GM23338 (cell line): ENCODE measurements around the gene AK9. TPM values are rescaled to one million over a fixed set of nuclear protein-coding genes. Genes with fewer than 3 reads are reported as not detected.

Source experiments
- ATAC-seq: fragments of 200-7000 bp; cut with Tn5 transposase; 3 replicates; pipeline ENCODE4 v1.9.1; 2020
- DNase-seq: peaks from one replicate; pipeline ENCODE4 v3.0.0-alpha.2; 2015; ENCODE audit warnings: low spot score
- H2AFZ ChIP-seq: fragments of 200-600 bp; sonication (generic); 2 replicates; pipeline ENCODE4 v1.8.0; 2016; ENCODE audit warnings: antibody characterized with exemption, mild to moderate bottlenecking, moderate library complexity
- H3F3A ChIP-seq: fragments of 200-600 bp; sonication (generic); replicated peaks from 2 replicates; pipeline ENCODE4 v1.8.0; 2017; ENCODE audit warnings: antibody characterized with exemption, mixed run types, low read depth
- H3K27ac ChIP-seq: fragments of 200-600 bp; sonication (generic); 2 replicates; pipeline ENCODE4 v1.6.1; 2016; ENCODE audit warnings: low read depth
- H3K27me3 ChIP-seq: fragments of 200-600 bp; sonication (generic); 2 replicates; pipeline ENCODE4 v1.8.0; 2016; ENCODE audit warnings: mild to moderate bottlenecking, mixed run types, moderate library complexity; ENCODE audit not compliant: insufficient read depth
- H3K36me3 ChIP-seq: fragments of 200-600 bp; sonication (generic); 2 replicates; pipeline ENCODE4 v1.8.0; 2016; ENCODE audit warnings: mild to moderate bottlenecking; ENCODE audit not compliant: insufficient read depth
- H3K4me1 ChIP-seq: fragments of 200-600 bp; sonication (generic); 2 replicates; pipeline ENCODE4 v1.8.0; 2016; ENCODE audit warnings: mild to moderate bottlenecking, moderate library complexity; ENCODE audit not compliant: insufficient read depth
- H3K4me2 ChIP-seq: fragments of 200-600 bp; sonication (generic); 2 replicates; pipeline ENCODE4 v1.7.1; 2017; ENCODE audit warnings: mixed run types
- H3K4me3 ChIP-seq: fragments of 200-600 bp; sonication (generic); 2 replicates; pipeline ENCODE4 v1.6.1; 2016; ENCODE audit warnings: mixed run types
- H3K79me2 ChIP-seq: fragments of 200-600 bp; sonication (generic); replicated peaks from 2 replicates; pipeline ENCODE4 v1.8.0; 2017; ENCODE audit warnings: mild to moderate bottlenecking; ENCODE audit not compliant: insufficient read depth
- H3K9me2 ChIP-seq: fragments of 200-600 bp; sonication (generic); 2 replicates; pipeline ENCODE4 v1.8.0; 2017; ENCODE audit not compliant: insufficient read depth
- H4K20me1 ChIP-seq: fragments of 200-600 bp; sonication (generic); replicated peaks from 2 replicates; pipeline ENCODE4 v1.8.0; 2017; ENCODE audit warnings: mild to moderate bottlenecking; ENCODE audit not compliant: insufficient read depth
- H3K27ac Mint-ChIP-seq: 2 replicates; pipeline ENCODE4 v1.8.0; 2020; ENCODE audit warnings: inconsistent platforms, mild to moderate bottlenecking, moderate library complexity, mixed read lengths
- H3K27me3 Mint-ChIP-seq: 3 replicates; pipeline ENCODE4 v1.8.0; 2022; ENCODE audit warnings: low read depth, mild to moderate bottlenecking, moderate library complexity, mixed read lengths, inconsistent platforms; ENCODE audit not compliant: insufficient read depth, poor library complexity
- H3K36me3 Mint-ChIP-seq: 3 replicates; pipeline ENCODE4 v1.8.0; 2021; ENCODE audit warnings: low read depth, mild to moderate bottlenecking, inconsistent platforms, moderate library complexity, mixed read lengths
- H3K4me1 Mint-ChIP-seq: 3 replicates; pipeline ENCODE4 v1.8.0; 2020; ENCODE audit warnings: mild to moderate bottlenecking, inconsistent platforms, mixed read lengths
- H3K4me3 Mint-ChIP-seq: 3 replicates; pipeline ENCODE4 v1.8.0; 2021; ENCODE audit warnings: moderate library complexity, mild to moderate bottlenecking, inconsistent platforms, mixed read lengths
- H3K9me3 Mint-ChIP-seq: 3 replicates; pipeline ENCODE4 v1.8.0; 2020; ENCODE audit warnings: moderate library complexity, mild to moderate bottlenecking, inconsistent platforms, mixed read lengths
- CREB1 ChIP-seq: fragments of 250-450 bp; sonication (Bioruptor Pico); IDR thresholded peaks from 2 replicates; pipeline ENCODE4 v1.5.0; 2020; ENCODE audit warnings: low read depth, mild to moderate bottlenecking, moderate library complexity
- JUNB ChIP-seq: IDR thresholded peaks from one replicate; pipeline ENCODE4 v1.6.1; 2016; ENCODE audit warnings: antibody characterized with exemption; ENCODE audit not compliant: unreplicated experiment
- NANOG ChIP-seq: IDR thresholded peaks from 2 replicates; pipeline ENCODE4 v1.6.1; 2016; ENCODE audit warnings: antibody characterized with exemption, borderline replicate concordance
- STAT1 ChIP-seq: IDR thresholded peaks from one replicate; pipeline ENCODE4 v1.6.1; 2016; ENCODE audit warnings: antibody characterized with exemption; ENCODE audit not compliant: unreplicated experiment
- ZNF114 ChIP-seq: fragments of 250-450 bp; sonication (Bioruptor Pico); IDR thresholded peaks from 2 replicates; pipeline ENCODE4 v1.5.0; 2020; ENCODE audit warnings: mild to moderate bottlenecking, moderate library complexity
- polyA plus RNA-seq: library from polyadenylated mRNA; unstranded; fragments of >200 nt; fragmentation: Nextera tagmentation; extraction: Ambion mirVana; gene quantifications from 2 replicates; pipeline ENCODE4 v1.2.1, GENCODE V29; 2016
- total RNA-seq: library from RNA; depleted of rRNA; stranded (reverse); fragments of >200 nt; shearing (Covaris generic); gene quantifications from 2 replicates; pipeline ENCODE4 v1.2.3, GENCODE V29; 2014
- TF ChIP-seq, protein P1 (sequence below), 2 experiments: fragments of 200-600 bp in 1 of 2; sonication (generic) in 1 of 2; conservative IDR thresholded peaks; 2 replicates each; pipeline versions ENCODE4 v1.5.1 to v1.6.1; 2016 to 2017; ENCODE audit warnings: antibody characterized with exemption in 2 of 2, low read depth in 2 of 2, mild to moderate bottlenecking in 2 of 2, moderate library complexity in 1 of 2
- TF ChIP-seq, protein P2 (sequence below): IDR thresholded peaks from 2 replicates; pipeline ENCODE4 v1.6.1; 2016; ENCODE audit warnings: antibody characterized with exemption
- TF ChIP-seq, protein P3 (sequence below): IDR thresholded peaks from one replicate; pipeline ENCODE4 v1.6.1; 2018; ENCODE audit warnings: antibody characterized with exemption; ENCODE audit not compliant: unreplicated experiment
- TF ChIP-seq, protein P4 (sequence below): fragments of 250-450 bp; sonication (Bioruptor Pico); IDR thresholded peaks from 2 replicates; pipeline ENCODE4 v1.5.0; 2020; ENCODE audit warnings: mild to moderate bottlenecking, moderate library complexity

Gene AK9
- total and polyA plus RNA-seq, 2 experiments from 2014 or later: 2.0 to 6.4 TPM

DNA sequence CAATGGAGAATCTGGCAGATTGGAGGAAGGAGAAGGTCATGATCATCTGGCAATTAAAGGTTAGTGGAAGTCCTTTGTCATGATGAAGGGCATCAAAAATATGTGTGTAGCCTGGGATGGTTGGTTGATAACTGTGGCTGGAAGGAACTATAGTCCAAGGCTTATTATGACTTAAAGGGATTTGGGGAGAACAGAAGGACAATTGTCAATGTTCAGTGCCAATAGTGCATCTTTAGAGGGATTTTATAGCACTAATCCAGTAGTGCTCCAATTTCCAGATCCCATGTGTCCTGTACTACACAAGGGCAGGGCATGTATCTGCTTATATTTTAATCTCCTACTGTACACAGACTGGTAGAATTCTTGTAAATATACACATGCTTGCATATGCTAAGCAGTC is 203.0 kb downstream of the AK9 start (continued):
- TF ChIP-seq, protein P1, sequence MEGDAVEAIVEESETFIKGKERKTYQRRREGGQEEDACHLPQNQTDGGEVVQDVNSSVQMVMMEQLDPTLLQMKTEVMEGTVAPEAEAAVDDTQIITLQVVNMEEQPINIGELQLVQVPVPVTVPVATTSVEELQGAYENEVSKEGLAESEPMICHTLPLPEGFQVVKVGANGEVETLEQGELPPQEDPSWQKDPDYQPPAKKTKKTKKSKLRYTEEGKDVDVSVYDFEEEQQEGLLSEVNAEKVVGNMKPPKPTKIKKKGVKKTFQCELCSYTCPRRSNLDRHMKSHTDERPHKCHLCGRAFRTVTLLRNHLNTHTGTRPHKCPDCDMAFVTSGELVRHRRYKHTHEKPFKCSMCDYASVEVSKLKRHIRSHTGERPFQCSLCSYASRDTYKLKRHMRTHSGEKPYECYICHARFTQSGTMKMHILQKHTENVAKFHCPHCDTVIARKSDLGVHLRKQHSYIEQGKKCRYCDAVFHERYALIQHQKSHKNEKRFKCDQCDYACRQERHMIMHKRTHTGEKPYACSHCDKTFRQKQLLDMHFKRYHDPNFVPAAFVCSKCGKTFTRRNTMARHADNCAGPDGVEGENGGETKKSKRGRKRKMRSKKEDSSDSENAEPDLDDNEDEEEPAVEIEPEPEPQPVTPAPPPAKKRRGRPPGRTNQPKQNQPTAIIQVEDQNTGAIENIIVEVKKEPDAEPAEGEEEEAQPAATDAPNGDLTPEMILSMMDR (conservative IDR thresholded peaks at IDR 0.05; ENCODE audit: low read depth in 2 of 2): no peak
- TF ChIP-seq NANOG: no peak
- TF ChIP-seq STAT1: no peak
- no peak for TF ChIP-seq CREB1 (CRISPR knock-in tag)
- TF ChIP-seq ZNF114 (CRISPR knock-in tag): no peak
- no peak for TF ChIP-seq JUNB
- TF ChIP-seq, protein P2, sequence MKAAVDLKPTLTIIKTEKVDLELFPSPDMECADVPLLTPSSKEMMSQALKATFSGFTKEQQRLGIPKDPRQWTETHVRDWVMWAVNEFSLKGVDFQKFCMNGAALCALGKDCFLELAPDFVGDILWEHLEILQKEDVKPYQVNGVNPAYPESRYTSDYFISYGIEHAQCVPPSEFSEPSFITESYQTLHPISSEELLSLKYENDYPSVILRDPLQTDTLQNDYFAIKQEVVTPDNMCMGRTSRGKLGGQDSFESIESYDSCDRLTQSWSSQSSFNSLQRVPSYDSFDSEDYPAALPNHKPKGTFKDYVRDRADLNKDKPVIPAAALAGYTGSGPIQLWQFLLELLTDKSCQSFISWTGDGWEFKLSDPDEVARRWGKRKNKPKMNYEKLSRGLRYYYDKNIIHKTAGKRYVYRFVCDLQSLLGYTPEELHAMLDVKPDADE: no peak

DNA sequence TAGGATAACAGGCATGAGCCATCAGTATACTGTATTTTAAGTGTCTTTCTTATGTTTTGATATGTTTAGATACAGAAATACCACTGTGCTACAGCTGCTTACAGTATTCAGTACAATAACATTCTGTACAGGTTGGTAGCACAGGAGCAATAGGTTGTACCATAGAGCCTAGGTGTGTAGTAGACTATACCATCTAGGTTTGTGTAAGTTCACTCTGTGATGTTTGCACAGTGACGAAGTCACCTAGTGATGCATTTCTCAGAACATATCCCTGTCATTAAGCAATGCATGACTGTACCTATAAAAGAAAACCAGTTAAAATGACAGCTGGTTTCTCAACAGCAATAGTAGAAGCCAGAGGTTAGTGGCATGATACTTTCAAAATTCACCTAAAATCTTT is 204.9 kb downstream of the AK9 start:
- Histone ChIP-seq H3K9me2 (no peaks in the 10 kb centered on the region), H3K36me3 (peaks cover 10% of the 10 kb centered on the region; the same call in 1 of the 2 replicates), H3F3A (no peaks in the 10 kb centered on the region), H3K27ac (no peak overlapping the region), H2AFZ (no peak overlapping the region; the same call in 1 of the 2 replicates), H4K20me1 (peaks cover 6% of the 10 kb centered on the region), H3K4me3 (no peak overlapping the region), H3K4me2 (no peak overlapping the region), H3K27me3 (no peaks in the 10 kb centered on the region), H3K4me1 (peaks cover 30% of the 10 kb centered on the region), H3K79me2 (peaks cover 18% of the 10 kb centered on the region)
- peaks cover 36% of the 10 kb centered on the region for H3K4me1 Mint-ChIP-seq
- ATAC-seq: no peak
- H3K4me3 Mint-ChIP-seq: no peak overlapping the region
- no peak overlapping the region for H3K27ac Mint-ChIP-seq
- no peak for DNase-seq
- no peaks in the 10 kb centered on the region for H3K9me3 Mint-ChIP-seq
- TF ChIP-seq, protein P1 (conservative IDR thresholded peaks at IDR 0.05; ENCODE audit: low read depth in 2 of 2): no peak
- TF ChIP-seq, protein P2: no peak
- TF ChIP-seq, protein P3, sequence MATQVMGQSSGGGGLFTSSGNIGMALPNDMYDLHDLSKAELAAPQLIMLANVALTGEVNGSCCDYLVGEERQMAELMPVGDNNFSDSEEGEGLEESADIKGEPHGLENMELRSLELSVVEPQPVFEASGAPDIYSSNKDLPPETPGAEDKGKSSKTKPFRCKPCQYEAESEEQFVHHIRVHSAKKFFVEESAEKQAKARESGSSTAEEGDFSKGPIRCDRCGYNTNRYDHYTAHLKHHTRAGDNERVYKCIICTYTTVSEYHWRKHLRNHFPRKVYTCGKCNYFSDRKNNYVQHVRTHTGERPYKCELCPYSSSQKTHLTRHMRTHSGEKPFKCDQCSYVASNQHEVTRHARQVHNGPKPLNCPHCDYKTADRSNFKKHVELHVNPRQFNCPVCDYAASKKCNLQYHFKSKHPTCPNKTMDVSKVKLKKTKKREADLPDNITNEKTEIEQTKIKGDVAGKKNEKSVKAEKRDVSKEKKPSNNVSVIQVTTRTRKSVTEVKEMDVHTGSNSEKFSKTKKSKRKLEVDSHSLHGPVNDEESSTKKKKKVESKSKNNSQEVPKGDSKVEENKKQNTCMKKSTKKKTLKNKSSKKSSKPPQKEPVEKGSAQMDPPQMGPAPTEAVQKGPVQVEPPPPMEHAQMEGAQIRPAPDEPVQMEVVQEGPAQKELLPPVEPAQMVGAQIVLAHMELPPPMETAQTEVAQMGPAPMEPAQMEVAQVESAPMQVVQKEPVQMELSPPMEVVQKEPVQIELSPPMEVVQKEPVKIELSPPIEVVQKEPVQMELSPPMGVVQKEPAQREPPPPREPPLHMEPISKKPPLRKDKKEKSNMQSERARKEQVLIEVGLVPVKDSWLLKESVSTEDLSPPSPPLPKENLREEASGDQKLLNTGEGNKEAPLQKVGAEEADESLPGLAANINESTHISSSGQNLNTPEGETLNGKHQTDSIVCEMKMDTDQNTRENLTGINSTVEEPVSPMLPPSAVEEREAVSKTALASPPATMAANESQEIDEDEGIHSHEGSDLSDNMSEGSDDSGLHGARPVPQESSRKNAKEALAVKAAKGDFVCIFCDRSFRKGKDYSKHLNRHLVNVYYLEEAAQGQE: no peak
- TF ChIP-seq, protein P4, sequence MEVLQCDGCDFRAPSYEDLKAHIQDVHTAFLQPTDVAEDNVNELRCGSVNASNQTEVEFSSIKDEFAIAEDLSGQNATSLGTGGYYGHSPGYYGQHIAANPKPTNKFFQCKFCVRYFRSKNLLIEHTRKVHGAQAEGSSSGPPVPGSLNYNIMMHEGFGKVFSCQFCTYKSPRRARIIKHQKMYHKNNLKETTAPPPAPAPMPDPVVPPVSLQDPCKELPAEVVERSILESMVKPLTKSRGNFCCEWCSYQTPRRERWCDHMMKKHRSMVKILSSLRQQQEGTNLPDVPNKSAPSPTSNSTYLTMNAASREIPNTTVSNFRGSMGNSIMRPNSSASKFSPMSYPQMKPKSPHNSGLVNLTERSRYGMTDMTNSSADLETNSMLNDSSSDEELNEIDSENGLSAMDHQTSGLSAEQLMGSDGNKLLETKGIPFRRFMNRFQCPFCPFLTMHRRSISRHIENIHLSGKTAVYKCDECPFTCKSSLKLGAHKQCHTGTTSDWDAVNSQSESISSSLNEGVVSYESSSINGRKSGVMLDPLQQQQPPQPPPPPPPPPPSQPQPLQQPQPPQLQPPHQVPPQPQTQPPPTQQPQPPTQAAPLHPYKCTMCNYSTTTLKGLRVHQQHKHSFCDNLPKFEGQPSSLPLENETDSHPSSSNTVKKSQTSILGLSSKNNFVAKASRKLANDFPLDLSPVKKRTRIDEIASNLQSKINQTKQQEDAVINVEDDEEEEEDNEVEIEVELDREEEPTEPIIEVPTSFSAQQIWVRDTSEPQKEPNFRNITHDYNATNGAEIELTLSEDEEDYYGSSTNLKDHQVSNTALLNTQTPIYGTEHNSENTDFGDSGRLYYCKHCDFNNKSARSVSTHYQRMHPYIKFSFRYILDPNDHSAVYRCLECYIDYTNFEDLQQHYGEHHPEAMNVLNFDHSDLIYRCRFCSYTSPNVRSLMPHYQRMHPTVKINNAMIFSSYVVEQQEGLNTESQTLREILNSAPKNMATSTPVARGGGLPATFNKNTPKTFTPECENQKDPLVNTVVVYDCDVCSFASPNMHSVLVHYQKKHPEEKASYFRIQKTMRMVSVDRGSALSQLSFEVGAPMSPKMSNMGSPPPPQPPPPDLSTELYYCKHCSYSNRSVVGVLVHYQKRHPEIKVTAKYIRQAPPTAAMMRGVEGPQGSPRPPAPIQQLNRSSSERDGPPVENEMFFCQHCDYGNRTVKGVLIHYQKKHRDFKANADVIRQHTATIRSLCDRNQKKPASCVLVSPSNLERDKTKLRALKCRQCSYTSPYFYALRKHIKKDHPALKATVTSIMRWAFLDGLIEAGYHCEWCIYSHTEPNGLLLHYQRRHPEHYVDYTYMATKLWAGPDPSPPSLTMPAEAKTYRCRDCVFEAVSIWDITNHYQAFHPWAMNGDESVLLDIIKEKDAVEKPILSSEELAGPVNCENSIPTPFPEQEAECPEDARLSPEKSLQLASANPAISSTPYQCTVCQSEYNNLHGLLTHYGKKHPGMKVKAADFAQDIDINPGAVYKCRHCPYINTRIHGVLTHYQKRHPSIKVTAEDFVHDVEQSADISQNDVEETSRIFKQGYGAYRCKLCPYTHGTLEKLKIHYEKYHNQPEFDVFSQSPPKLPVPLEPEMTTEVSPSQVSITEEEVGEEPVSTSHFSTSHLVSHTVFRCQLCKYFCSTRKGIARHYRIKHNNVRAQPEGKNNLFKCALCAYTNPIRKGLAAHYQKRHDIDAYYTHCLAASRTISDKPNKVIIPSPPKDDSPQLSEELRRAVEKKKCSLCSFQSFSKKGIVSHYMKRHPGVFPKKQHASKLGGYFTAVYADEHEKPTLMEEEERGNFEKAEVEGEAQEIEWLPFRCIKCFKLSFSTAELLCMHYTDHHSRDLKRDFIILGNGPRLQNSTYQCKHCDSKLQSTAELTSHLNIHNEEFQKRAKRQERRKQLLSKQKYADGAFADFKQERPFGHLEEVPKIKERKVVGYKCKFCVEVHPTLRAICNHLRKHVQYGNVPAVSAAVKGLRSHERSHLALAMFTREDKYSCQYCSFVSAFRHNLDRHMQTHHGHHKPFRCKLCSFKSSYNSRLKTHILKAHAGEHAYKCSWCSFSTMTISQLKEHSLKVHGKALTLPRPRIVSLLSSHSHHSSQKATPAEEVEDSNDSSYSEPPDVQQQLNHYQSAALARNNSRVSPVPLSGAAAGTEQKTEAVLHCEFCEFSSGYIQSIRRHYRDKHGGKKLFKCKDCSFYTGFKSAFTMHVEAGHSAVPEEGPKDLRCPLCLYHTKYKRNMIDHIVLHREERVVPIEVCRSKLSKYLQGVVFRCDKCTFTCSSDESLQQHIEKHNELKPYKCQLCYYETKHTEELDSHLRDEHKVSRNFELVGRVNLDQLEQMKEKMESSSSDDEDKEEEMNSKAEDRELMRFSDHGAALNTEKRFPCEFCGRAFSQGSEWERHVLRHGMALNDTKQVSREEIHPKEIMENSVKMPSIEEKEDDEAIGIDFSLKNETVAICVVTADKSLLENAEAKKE (CRISPR knock-in tag): no peak
- peaks cover 13% of the 10 kb centered on the region for H3K36me3 Mint-ChIP-seq
- no peaks in the 10 kb centered on the region for H3K27me3 Mint-ChIP-seq
